ENCODE data around the gene SNED1.
"Not testable (repeated sequence)": the region's sequence is repeated elsewhere in the genome, so short reads cannot be mapped to it uniquely, and the experiment has no call there.

The SNED1 gene

DNA sequence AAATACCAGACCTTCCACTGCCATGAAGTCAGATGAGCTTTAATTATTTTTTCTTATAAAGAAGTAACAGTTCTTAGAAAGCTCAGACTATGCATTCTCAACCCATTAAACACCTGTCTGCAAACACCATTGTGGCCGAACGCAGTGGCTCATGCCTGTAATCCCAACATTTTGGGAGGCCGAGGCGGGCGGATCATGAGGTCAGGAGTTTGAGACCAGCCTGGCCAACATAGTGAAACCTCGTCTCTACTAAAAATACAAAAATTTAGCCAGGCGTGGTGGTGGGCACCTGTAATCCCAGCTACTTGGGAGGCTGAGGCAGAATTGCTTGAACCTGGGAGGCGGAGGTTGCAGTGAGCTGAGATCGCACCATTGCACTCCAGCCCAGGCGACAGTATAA is 106.2 kb downstream of the SNED1 start:
- DNase-seq (ENCODE audit: low read depth in 1 of 2, low spot score in 1 of 2) = not testable (repeated sequence)

DNA sequence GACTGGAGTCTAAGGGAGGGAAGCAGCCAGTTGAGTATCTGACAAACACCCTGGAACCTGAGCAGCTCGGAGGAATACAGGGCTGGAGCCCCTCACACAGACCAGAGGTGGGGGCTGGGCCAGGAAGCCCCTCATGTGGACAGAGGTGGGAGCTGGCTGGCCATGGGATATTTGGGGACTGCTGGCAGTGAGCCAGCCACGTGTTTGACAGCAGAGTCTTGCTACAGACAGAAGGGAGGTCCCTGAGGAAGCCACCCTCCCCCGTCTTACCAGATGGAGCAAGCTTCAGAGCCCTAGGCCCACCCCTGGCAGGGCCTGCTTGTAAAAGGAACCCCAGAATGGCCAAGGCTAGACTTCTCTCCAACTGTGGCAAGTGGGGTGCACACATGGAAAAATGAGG is 107.2 kb downstream of the SNED1 start:
- DNase-seq (ENCODE audit: low read depth in 1 of 2, low spot score in 1 of 2) = no peak

DNA sequence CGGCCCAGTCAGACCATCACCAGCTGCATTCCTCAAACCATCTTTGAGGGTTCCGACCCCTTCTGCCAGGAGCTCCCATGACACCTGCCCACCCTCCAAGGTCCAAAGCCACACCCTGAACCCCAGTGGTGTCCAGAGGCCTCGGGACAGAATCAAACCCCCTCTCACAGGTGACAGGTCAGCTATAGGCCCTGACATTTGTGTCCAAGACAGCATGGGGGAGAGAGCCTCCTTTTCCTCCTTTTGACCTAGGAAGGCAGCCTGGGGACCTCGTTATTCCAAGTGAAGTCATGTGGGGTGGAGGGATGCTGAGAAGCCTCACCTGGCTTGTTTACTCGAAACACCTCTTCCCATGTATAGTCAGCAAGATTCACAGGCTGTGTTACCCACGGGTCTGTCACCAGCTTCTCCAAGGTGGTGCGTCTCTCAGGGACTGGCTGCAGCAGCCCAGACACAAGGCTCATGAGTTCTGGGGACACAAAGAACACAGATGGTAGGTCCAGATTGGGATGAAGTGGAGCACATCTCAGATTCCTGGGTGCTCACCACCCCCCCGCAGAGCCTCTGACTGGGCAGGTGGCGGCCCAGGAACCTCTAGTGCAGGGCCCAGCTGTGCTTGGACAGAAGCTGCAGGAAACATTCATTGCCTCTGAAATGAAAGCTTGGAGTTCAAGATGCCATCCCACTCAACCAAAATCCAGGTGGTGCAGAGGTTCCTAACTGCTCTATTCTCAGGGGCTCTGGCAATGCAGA is 108.8 kb downstream of the SNED1 start:
- no peak for DNase-seq (ENCODE audit: low read depth in 1 of 2, low spot score in 1 of 2)

DNA sequence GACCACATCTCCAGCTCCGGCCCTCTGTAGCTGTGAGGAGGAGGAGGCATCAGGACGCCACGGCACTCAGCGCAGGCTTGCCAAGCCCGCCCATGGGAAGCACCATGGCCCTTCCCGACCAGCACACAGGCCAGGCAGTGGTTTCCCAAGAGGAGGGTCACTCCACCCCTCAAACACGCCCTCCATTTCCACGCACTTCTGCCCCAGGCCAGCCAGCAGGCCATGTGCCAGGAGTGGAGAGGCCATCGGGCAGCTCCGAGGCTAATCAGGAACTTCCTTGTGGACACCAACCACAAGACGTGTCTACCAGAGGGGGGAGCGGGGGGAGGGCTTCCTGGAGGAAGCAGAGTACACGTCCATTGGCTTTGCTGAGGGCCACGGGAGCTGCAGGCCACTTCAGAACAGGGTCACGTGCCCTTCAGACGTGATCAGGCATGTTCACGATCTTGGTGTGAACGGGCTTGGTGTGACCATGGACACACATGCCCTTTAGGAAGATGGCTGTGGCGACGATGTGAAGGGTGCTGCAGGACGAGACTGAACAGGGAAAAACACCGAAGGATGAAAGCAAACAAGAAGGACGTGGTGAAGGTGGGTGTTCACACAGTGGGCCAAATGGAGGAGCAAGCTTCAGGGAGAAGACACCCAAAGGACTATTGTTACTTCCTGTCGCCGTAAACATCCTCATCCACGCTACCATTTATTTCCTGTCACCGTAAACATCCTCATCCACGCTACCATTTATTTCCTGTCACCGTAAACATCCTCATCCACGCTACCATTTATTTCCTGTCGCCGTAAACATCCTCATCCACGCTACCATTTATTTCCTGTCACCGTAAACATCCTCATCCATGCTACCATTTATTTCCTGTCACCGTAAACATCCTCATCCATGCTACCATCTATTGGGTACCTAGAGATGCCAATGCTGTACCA is 110.1 kb downstream of the SNED1 start:
- no peak for DNase-seq (ENCODE audit: low read depth in 1 of 2, low spot score in 1 of 2)

DNA sequence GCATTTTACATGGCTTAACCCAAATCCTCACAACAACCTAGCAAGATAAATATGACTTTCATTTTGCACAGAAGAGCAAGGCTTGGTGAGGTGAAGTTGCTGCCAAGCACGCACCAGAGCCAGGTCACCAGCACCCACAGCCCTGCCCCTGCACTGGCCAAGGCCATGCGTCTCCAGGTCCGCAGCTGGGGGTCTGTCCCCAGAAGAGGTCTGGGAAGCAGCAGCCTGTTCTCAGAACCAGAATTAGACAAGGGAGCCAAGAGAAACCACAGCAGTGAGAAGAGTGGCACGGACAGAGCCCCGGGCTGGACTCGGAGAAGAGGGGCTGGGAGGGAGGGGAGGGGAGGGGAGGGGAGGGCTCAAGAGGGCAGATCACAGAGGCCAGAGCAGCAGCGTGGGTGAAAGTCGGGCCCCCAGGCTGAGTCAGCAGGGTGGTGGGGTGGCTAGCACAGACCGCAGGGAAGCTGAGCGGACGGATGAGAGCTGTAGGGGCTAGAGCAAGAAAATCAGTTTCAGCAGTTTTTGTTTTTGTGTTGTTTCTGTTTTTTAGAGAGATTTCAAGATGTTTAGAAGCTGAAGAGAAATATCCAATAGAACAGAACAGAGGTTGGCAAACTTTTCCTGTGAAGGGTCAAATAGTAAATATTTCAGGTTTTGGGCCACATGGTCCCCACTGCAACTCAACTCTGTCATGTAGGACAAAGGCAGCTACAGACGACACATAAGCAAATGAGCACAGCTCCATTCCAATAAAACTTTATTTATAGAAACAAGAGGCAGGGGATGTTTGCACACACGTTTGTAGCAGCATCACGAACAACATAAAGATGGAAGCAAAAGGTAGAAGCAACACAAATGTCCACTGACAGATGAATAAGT is 111.0 kb downstream of the SNED1 start:
- no peak for DNase-seq (ENCODE audit: low read depth in 1 of 2, low spot score in 1 of 2)

DNA sequence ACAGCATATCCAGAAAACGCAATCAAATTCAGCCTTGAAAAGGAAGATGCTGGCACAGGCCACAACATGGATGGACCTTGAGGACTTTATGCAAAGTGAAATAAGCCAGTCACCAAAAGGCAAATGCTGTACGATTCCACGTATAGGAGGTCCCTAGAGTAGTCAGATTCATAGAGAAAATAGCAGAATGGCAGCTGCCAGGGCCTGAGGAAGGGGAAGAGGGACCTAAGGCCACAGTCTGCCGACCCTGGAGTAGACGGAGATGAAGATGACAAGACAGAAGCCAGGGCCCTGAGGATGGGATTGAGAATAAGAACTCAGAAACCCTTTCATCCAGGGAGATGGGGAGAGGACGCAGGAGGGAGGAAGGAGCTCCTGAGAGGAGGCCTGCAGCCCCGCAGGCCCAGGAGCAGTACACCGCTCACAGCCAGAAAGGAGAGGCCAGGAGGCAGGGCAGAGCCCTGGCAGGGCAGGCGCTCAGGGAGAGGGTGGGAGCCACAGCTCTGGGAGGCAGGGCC is 111.7 kb downstream of the SNED1 start:
- DNase-seq (ENCODE audit: low read depth in 1 of 2, low spot score in 1 of 2) = no peak

DNA sequence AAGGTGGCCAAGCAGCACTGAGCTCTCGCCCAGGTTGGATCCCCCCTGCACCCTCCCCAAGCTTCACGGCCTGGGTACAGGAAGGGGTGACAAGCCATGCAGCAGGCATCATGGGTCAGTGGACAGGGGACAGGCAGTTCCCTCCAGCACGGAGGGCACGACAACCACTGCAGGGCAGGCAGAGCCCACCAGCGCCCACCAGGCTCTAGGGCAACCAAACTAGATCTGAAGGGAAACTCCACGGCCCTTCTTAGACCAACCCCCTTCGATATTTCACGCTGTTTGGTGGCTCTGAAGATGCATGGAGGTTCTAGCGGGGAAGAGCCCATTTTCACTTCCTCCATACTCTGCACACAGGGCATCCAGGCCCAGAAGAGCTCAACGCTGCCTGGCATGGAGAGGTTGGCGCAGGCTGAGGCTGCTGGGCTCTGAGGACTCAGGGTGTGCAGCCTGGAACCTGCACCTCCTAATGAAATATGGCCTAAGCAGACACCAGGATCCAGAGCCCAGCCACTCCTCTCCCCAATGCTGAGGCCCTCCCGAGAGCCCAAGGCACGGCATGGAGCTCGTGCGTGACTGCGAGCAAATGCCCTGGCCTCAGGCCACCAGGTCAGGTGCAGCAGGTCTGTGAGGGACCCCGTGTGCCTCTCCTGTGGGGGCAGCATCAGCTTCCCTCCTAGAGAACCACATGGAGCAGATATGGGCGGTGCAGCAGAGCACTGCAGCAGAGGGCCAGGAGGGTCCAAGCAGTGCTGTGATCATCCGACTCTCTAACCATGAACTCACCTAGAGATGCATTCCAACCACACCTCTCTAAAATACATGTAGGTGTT is 112.4 kb downstream of the SNED1 start:
- DNase-seq (ENCODE audit: low read depth in 1 of 2, low spot score in 1 of 2) = no peak

DNA sequence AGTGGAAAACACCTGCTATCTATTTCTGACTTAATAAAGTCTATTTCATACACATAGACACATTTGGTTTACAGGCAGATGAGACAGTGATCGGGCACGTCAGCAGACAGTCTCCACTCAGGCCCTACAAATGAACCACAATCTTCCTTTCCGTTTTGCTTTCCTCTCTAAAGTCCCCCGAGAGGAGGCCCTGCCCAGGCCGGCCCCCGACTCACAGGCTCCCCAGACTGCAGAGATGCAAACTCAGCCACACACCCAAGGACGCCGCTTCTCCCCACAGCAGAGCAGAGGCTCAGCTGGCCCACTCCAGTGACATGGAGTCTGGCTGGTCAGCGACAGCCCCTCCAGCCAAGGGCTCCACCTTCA is 113.0 kb downstream of the SNED1 start:
- no peak for DNase-seq (ENCODE audit: low read depth in 1 of 2, low spot score in 1 of 2)

DNA sequence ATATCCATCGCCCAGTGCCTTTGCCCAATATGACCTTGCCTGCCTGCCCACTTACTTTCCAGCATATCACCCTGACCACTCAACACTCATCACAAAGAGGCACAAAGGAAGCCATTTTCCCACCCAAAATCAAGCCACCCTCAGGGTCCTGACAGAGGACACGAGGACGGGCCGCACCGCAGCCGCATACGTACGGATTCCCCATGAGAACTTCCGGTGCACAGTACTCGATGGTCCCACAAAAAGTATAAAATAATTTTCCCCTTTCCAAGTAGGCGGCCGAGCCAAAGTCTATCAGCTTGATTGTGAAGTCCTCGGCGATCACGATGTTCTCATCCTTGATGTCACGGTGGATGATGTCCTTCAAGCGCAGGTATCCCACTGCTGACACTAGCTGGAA is 113.6 kb downstream of the SNED1 start:
- DNase-seq (ENCODE audit: low read depth in 1 of 2, low spot score in 1 of 2) = no peak

DNA sequence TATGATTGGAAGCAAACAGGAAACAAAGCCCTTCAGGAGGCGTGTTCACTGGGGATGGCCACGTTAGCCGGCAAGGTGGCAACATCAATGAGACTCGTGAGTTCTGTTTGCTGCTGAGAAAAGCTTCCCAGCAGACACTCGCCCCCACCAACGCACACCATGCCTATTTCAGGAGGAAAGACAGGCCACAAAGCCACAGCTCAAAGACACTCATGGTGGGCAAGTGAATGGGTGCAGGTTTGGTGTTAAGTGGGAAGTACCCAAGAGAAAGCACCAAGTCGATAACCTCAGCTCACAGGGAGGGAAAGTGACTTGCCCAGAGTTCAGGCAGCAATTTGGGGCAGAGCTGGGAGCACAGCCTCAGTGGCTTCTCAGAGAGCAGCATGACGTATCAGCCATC is 114.2 kb downstream of the SNED1 start:
- no peak for DNase-seq (ENCODE audit: low read depth in 1 of 2, low spot score in 1 of 2)

DNA sequence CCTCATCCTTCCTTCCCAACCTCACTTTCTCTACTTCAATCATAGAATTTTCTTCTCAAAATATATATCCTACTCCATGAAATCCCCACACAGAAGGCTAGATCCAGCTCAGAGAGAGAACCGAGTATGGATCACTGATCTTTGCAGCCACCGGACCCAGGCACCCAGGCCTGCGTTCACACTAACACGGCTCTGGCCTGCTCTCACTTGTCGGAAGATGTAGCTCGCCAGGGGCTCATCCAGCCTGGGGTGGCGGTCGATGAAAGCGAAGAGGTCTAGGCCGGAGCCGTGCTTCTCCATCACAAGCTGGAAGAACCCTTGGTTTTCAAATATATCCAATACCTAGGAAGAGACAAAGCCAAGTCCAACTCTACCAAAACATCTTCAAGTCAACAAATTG is 116.4 kb downstream of the SNED1 start:
- DNase-seq (ENCODE audit: low read depth in 1 of 2, low spot score in 1 of 2) = no peak

DNA sequence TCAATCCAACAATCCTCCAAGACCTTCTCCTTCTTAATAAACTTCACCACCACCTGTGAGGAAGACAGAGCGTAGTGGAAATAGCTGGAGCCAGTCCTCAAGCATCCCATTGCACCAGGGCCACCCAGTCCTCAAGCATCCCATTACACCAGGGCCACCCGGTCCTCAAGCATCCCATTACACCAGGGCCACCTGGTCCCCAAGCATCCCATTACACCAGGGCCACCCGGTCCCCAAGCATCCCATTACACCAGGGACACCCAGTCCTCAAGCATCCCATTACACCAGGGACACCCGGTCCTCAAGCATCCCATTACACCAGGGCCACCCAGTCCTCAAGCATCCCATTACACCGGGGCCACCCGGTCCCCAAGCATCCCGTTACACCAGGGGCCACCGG is 116.9 kb downstream of the SNED1 start:
- no peak for DNase-seq (ENCODE audit: low read depth in 1 of 2, low spot score in 1 of 2)

DNA sequence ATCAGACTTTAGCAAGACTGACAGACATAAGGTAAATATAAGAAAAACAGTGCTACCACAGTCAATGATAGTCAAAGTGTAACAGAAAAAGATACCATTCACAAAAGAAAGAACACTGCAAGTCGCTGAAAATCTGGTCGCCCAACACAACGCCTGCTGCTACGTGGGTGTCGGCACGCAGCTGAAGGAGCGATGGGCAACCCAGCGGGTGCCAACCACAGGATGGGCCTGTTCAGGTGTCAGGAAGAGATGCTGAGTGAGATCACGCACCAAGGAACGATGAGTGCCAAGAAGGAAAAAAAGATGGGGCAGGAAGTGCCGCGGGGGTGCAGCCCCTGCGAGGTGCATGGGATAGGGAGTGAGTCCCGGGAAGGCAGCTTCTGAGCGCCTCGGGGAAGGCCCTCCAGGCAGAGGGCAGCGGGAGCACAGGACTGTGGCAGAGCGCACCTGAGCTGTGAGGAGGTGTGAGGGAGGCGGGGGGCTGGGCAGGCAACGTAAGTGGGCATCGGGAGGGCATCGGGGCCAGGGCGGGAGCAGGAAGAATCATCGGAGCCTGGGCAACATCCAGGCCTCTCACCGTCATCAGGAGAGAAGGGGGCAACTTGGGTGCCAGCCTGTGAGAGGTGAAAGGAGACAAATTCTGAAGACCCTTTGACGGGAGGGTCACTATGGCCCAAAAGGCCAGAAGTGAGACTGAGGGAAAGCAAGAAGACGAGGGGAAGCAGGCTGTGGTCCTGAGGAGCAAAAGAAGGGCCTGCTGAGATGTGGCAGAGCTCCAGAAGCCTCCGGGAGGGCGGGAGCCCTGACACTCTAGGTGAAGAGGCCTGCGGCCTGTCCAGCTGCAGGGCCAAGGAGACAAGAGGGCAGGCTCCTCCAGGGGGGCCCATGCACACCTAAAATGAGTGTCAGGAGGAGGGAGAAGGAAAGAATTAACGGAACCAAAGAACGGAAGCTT is 118.5 kb downstream of the SNED1 start:
- no peak for DNase-seq (ENCODE audit: low read depth in 1 of 2, low spot score in 1 of 2)

DNA sequence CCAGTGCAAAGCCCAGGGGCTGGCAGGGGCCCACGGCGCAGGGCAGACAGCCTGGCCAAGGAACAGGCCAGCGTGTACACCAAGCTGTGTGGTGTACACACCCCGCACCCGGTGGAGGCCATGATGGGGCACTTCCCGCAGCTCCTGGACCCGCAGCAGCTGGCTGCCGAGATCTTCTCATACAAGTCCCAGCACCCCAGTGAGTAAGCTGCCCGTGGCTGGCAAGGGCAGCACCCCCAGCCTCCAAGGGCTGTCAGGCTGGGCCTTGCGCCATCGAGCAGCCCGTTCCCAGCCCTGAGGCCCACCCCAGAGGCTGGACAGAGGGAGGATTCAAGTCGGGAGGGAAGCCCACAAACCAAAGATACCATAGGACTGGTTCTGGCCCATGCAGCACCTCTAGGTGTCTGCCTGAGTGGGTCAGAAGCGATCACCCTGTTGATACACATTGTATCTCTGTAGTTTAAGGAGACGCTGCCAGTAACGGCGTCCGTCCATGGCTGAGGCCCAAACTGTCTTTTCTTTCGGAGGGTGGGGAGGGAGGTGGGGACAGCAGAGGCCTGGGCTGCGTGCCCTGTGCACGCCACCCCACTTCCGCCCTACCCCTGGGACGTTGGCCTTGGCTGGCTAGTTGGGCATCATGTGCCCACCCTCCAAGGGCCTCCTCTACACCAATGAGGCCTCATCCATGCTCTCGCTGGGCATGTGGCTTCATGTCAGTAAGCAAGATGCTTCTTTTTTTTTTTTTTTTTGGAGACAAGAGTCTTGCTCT is 120.5 kb downstream of the SNED1 start:
- no peak for DNase-seq (ENCODE audit: low read depth in 1 of 2, low spot score in 1 of 2)

DNA sequence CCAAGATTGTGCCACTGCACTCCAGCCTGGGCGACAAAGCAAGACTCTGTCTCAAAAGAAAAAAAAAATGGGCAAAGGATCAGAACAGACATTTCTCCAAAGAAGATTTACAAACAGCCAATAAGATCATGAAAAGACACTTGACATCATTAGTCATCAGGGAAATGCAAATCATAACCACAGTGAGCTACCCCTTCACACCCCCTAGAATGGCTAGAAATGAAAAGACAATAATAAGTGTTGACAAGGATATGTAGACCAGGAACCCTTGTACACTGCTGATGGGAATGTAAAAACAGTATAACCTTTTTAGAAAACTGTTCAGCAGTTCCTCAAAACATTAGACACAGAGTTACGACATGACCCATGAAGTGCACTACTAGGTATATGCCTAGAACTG is 122.0 kb downstream of the SNED1 start:
- no peak for DNase-seq (ENCODE audit: low read depth in 1 of 2, low spot score in 1 of 2)

DNA sequence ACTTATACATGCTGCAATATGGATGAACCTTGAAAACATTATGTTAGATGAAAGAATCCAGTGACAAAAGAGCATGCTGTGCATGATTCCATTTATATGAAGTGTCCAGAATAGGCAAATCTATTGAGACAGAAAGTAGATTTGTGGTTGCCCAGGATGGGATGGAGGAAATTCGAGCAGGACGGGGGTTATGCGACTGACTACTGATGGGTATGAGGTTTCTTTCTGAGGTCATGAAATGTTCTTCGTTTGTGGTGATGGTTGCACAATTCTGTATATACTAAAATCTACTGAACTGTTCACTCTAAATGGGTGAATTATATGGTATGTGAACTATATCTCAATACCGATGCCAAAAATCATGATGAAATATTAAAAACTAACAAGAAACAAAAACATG is 122.6 kb downstream of the SNED1 start:
- no peak for DNase-seq (ENCODE audit: low read depth in 1 of 2, low spot score in 1 of 2)

DNA sequence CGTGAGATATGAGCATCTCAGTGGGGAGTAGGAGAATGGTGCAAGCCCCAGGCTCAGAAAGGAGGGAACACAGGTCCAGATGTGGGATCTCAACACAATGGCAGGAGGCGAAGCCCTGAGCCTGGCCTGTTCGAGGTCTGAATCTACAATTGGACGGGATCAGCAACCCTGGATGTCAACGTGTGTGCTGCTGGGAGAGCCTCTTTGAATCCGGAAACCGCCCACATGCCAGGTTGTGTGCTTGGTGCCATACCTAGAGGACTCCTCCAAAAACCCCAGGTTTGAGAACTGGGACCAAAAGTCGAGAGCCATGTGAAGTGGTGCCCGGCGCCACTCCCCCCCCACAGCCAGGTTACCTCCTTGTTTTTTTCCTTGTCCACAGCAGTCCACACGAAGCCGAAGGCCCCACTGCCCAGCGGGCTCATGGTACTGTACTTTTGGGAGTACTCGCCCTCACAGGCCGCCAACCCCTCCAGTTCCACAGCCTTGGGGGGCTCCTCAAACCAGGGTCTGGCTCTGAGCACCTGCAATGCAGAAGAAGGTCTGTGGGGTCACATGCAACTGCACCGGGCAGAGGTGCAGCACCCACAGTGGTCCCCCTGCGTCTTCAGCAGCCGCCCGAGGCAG is 124.1 kb downstream of the SNED1 start:
- DNase-seq (ENCODE audit: low read depth in 1 of 2, low spot score in 1 of 2) = no peak

All from activated T-helper 1 cell treated with anti-CD3 and anti-CD28 coated beads, Interleukin-2, amount 50 U/mL, for 16 hours (primary cell).